ENCODE data around the gene RGS4.

GRCh38 chr1:163063610-163064009 is 5.6 kb upstream of the RGS4 start:
- TF ChIP-seq CTCF (IDR thresholded peaks at IDR 0.05), result no peak
- no peak for TF ChIP-seq POLR2A (IDR thresholded peaks at IDR 0.05)

Measured in heart left ventricle (tissue), 13 donors.